CD4-positive, alpha-beta T cell treated with Interferon alpha-2 for 1 hour (primary cell): Measurements from ENCODE around the gene MIF4GD.
"Not testable (repeated sequence)": the region's sequence is repeated elsewhere in the genome, so short reads cannot be mapped to it uniquely, and the experiment has no call there.

Experiments
- DNase-seq, 2 donors: peaks; one replicate each; pipeline ENCODE4 v3.0.0-alpha.2; 2020 to 2022

Gene MIF4GD

DNA sequence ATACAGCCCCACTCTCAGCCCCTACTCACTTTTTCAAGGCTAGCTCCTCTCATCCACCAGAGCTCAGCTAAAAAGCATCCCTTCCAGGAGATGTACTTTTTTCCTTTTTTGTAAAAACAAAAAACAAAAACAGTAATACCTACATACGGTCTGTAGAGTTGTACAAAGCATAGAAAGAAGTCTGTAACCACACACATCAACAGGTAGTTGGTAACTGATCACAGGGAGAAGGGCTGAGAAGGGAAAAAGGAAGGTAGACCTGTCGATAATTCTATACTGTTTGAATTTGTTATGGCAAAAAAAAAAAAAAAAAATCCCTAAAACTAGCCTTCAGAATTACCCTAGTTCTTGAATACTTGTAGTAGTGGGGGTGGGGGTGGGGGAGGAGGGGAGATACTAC, 17.3 kb upstream of the MIF4GD start:
- DNase-seq = no peak

DNA sequence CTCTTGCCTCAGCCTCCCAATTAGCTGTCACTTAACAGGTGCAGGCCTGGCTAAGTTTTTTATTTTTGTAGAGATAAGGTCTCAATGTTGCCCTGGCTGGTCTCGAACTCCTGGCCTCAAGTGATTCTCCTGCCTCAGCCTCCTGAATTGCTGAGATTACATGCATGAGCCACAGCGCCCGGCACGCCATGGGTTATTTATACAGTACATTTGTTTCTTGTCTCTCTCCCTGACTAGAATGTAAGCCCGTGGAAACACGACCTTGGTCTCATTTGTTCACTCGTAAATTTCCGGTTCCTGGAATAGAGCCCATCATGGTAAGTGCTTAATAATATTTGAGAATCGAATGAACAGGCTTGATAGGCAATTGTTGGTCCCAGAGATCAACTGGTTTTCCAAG, 16.2 kb upstream of the MIF4GD start:
- no peak for DNase-seq

DNA sequence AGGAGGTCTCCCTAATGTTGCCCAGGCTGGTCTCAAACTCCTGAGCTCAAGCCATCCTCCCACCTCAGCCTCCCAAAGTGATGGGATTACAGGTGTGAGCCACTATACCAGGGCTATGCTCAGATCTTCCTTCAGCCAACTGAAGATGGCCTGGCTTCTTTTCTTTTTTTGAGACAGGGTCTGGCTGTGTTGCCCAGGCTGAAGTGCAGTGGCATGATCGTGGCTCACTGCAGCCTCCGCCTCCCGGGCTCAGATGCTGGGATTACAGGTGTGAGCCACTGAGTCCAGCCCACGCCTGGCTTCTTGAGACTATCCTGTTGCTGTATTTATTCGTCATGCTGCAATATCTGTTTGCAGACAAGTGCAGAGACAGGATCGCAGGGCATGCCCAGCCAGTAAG, 14.1 kb upstream of the MIF4GD start:
- no peak for DNase-seq

DNA sequence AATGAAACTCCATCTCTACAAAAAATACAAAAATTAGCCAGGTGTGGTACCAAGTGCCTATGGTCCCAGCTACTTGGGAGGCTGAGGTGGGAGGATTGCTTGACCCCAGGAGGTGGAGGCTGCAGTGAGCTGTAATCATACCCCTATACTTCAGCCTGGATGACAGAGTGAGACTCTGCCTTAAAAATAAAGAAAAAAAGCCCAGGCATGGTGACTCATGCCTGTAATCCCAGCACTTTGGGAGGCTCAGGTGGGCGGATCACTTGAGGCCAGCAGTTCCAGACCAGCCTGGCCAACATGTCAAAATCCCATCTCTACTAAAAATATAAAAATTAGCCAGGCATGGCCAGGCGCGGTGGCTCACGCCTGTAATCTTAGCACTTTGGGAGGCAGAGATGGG, 9.2 kb upstream of the MIF4GD start:
- DNase-seq = not testable (repeated sequence)

DNA sequence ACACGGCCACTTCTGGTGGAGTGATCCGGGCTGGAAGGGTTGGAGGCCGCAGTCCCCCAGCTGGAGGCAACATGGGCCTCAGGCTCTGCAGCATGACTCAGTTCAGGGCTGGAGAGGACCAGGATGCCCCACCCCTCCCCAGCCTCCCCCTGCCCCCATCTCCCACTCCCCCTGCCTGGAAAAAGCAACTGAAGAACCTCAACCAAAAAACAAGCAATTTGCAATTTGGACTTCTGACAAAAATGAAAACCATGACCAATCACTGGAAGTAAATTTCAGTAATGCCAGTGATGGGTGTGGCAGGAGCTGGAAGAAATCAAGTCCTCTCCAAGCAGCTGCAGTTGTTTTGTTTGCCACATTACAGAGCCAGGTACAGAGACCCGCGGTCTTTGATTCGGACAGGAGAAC, 6.6 kb upstream of the MIF4GD start:
- no peak for DNase-seq

DNA sequence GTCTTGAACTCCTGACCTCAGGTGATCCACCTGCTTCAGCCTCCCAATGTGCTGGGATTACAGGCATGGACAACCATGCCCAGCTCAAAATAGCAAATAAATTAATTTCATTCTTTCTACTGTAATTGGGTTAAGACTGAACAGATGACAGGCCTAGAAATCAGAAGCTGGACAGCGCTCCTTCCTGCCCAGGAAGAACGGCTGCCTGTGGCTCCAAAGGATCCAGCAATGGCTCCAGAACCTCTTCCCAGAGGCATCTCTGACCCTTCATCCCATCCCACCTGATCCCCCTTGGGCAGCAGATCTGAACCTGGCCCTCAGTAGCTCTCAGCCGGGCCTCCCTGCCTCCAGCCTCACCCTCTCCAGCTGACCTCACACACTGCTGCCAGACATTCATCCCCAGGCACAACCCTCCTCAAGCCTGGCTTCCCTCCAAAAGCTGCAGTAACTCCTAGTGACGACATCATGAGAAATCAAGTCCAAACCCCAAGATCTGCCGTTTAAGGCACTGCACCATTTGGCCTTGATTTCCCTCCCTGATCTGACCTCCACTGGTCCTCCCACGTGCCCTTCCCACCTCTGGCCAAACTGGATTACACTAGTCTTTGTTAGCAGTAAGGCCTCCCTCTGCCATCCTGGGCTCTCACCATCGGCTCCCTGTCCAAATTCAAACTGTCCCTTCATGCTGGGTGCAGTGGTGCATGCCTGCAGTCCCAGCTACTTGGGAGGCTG, 3.1 kb upstream of the MIF4GD start:
- no peak for DNase-seq

DNA sequence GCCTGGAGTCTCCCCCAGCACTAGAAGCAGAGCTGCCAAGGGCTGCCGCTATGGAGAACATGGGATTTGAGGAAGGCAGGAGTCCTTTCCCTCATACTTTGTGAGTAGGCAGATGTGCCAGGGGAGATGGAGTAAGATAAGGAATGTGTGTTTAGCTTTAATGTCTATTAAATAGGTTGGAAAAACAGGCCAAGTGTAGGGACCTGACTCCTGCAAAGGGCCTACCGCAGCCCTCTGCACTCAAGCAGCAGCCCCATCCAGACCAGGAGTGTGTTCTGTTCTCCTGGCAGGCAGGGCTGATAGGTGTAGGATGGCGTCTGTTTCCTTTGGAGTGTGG, 1.8 kb upstream of the MIF4GD start:
- DNase-seq = no peak

DNA sequence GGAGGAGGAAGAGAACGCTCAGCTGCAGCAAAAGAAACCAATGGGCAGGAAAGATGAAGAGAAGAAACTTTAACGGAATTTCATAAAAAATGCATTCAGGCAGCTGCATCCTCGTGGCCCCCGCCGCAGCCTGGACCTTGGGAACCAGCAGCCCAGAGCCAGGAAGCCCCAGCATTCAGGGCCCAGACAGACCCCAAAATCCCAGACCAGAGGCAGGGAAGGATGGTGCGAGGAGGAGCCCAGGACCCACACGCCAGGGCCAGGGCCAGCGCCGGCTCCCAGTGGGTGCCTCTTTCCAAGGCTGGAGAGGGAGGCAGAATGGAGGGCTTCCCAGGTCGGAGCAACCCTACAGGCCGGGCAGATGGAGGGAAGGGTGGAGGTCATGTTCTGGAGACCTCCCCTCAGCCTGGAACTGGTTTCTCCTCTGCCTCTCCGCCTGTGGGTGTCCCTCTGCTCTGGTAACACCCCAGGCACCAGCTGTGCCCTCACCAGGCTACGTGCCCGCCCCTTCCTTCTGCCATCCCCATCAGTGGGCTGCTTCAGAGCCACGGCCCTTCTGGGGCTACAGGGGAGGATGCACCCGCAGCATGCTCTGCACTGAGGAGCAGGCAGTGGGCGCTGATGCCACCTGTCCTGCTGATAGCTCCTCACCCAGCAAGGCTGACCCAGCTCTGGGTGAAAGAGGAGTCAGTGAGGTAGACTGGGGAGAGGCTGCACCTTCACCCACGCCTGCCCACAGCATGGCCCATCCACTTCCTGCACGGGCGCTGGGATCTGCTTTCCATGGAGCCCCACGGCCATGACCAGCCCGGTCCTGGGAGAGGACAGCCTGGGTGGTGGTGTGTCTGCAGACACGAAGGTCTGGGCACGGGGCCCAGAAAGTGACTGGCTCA, 1.2 kb upstream of the MIF4GD start:
- DNase-seq = no peak

DNA sequence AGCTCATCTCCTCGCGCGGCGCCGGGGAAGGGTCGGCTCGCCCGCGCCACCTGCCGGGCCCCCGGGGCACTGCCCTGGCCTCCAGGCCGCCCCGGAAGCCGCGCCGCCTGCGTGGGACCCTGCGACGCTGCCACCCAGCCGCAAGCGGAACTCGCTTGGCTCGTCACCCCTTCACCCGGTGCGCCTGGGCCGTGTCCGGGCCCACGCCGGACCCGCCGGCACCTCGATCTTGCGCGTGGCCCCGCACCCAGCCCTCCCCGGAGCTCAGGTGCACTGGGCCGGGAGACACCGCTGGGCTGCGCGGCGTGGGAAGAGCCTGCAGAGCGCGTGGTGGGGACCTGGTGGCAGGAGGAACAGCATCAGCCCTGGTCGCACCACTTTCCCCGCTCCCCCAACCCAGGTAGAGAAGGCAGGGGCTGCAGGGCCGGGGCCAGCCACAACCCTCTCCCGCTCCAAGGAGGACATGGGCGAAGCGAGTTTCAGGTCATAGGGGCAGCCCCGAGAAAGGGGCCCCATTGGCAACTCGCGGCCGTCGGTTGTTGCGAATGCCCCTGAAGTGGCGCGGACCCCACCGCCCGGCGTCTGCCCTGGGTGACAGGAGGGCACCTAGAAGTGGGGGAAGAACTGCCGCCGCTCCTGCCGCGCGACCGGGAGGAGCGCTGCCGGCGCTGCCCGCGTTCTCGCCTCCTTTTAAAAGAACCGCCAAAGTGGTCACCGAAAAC, 363 bp upstream of the MIF4GD start:
- DNase-seq = peak; percentile 86 to 91

DNA sequence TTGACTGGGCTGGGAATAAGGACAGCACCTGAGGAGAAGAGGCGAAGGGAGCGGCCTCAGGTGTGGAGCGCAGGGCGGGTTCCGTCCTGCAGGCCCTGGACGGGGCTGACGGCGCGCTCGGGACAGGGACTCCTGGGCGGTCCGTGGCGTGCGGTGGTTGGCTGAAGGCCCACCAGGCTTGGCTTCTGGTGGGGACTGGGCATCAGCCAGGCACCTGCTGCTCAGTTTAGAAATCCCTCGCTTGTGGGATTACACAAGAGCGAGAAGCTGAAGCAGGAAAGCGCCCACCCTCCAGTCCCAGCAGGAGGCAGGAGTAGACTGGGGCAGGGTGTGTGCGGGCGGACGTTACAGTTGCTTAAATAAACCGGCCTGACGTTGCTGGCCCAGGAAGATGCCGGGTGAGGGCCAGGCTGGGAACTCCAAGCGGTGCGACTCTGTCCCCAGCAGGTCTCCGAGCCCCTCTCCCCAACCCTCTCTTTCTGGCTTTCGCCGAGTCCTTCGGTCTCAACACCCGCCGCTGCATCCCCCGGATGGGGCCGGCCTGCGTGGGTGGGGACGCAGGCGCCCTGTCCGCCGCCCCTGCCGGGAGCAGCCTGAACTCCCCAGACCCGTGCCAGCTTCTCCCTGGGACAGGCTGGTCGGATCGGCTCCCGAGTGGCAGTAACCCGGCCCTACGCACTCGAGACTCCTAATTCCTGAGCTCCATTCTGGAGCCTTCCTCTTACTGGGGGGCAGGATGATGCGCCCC, 639 bp downstream of the MIF4GD start:
- peak; percentile 43 to 53 for DNase-seq

DNA sequence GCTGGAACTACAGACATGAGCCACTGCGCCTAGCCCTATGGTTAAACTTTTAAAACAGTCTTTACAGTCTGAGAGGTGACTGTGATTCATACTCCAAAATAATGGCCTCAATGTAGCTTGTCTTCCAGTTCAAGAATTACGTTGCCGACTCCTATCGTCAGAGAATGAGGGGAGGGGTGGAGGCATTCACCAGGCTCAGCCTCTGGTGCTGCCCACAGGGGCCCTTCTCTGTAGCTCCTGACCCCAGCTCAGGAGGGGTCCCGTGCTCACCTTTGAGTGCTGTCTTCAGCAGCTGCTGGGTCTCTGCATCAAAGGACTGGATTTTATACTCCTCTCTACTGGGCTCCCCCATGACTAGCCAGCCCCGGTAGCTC, 1.2 kb downstream of the MIF4GD start:
- no peak for DNase-seq

DNA sequence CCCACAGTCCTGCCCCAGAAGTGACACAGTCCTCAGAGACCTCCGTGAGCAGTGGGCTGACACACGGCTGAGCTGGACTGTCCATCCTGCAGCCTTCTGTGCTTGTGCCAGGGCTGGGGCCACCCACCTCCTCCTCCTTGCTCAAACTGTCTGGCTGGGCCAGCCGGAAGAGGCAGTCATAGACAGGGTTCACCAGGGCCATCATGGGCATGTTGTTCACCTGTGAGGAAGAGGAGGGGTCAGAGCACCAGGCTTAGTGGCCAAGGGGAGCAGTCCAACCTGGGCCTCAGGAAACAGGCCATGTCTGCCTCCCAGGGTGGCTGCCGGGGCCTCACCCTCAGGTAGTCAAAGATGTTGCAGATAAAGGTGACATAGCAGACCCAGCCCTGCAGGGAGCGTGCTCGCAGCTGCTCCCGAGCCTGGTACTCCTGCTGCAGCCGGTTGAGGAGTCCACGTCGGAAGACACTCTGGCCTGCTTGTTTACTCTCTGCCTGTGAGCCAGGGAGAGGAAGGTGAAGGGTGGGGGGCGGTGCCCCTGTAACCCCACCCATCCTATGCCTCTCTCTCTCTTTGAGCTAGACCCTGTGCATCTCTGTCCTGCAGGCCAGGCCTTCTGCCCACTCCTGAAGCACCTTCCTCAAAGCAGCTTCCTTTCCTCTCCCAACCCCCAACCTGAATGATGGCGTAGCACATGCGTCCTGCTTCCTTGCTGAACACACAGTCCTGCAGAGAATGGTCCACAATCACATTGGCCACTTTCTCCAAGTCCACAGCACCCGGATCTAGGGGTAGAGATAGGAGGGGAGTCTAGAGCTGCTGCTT, 3.4 kb downstream of the MIF4GD start:
- no peak for DNase-seq

DNA sequence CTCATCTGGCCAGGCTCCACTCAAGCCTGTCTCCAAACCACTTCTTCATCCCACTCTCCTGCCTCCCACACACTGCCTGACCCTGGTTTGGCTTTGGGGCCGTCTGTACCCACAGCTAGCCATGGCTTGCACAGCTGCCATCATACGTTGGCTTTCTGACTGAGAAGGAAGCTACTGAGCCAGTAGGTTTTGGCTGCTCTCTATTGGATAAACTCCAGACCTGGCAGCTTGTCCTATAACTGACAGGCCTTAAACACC, 3.9 kb downstream of the MIF4GD start:
- no peak for DNase-seq

DNA sequence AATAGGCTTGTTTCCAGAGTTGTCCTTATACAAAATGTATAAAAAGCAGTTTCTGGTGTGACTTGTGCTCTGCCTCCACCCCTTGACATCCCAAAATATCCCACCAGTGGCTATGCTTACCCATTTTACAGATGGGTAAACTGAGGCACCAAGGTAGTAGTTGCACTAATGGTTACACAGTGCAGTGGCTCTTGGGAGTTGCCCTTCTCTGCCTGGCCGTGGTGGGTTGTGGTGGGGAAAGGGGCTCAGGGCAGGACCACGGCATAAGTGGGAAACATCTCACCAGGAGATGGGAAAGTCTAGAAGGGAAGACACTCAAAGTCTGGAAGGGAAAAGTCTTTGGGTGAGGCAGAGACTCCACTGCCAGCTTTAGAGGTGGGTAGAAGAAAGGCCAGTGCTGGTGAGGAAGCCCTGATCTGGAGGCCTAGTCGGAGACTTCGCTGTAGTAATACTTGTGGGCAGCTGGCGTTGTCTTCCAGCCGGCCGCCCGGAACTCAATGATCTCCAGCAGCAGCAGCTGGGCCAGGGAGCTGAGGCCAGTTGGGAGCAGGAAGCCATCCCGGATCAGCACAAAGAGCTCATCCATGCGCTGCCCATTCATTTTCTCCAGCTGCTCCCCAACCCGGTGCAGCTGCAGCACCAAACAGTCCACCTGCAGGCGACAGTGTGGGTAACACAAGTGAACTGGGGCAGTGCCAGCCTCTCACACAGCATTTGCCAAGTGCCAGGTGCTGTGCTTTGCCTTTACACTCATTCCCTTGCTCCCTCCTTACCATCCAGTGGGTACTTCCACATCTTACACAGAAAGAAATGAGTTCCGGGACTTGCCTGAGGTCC, 4.5 kb downstream of the MIF4GD start:
- no peak for DNase-seq

DNA sequence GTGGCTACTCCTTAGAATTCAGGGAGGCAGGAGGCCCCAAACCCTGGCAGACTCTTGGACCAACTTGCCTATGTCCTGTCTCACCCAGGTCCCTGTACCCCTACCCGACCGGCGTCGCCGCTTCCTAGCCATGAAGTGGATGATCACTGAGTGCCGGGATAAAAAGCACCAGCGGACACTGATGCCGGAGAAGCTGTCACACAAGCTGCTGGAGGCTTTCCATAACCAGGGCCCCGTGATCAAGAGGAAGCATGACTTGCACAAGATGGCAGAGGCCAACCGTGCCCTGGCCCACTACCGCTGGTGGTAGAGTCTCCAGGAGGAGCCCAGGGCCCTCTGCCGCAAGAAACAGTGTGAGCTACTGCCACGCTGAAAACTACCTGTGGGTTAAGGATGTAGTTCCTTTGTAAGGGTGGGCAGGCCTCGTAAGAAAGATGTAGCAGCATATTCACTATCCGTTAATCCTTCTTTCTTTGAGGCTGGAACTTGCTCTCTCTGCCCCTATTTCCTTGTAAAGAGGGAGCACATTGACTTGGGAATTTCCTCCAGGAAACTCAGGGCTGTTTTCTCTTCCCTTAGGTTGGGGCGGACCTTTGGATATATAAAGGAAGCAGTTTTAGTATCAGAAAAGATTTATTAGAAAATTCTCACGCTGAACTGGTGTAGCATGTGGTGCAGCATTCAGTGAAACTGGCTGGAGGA, 5.3 kb downstream of the MIF4GD start:
- DNase-seq = no peak

DNA sequence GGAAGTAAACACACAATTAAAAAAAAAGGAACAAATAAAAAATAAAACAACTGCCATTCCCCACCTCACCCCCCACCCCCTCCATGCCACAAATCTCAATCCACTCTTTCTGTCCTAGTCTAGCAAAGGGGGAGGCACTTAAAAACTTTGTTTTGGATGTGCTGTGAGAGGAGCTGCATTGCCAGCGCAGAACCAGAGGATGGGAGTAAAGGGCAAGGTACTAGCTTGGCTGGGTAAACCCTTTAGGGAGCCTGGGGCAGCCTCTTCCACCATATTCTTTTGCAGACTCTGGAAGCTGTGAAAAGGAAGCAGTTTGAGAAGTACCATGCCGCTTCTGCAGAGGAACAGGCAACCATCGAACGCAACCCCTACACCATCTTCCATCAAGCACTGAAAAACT, 8.0 kb downstream of the MIF4GD start:
- no peak for DNase-seq

DNA sequence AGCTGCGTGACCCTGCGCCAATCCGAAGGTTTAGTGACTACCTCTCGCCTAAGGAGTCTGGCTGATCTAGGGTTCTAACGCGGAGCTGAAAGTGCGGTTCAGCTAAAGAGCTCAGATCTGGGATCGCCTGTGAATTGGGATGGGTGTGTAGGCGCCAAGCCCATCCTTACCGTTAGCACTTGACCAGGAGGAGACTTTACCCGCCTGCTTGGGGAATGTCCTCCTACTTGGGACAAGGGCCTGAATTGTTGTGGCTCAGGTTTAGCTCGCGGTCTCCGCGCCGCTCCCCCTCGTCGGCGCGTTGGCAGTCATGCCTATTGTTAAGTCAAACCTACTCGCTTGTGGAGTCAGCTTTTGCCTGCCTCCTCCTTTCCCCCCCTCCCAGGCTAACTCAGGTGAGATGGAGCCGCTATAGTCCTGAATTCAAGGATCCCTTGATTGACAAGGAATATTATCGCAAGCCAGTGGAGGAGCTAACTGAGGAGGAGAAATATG, 8.9 kb downstream of the MIF4GD start:
- DNase-seq = no peak

DNA sequence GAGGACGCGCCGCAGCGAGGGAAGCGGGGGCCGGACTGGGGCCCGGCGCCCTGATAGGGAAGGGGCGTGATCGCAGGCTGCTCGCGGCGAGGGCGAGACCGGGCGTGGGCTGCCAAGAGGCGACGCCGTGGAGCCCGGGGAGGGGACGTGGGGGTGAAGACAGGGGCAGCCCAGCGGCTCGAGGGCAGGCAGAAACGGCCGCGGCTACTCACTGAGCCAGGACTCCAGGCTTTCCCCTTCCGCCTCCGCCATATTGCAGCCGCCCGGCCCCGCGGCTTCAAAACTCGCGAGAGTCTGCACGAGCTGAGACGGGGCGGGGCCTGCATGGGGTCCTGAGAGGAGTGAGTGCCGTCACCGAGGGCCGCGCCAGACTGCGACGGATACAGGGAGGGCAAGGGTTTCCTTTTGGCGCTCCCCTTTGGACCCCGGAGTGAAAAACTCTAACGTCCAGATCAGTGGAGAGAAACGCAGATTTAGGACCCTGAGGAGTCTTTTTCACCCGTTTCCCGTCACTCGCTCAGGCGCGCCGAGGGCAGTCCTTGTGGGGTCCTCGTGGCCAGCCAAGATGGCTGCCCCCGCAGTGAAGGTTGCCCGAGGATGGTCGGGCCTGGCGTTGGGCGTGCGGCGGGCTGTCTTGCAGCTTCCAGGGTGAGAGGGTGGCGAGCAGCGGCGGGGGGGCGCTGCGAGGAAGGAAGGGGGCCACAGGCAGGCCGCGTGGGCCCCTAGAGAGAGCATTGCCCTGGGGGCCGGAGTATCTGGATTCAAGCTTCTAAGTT, 9.5 kb downstream of the MIF4GD start, which contains the start of the genes GGA3 and MRPS7:
Gene GGA3 (minus strand): TSS at position 271 of the 776 bp plus-strand sequence. CDS start 19 bp downstream, at position 252.
Gene MRPS7 (plus strand): TSS at position 544 of the 776 bp plus-strand sequence. CDS start 22 bp downstream, at position 566.
- peak; percentile 94 to 97 for DNase-seq

DNA sequence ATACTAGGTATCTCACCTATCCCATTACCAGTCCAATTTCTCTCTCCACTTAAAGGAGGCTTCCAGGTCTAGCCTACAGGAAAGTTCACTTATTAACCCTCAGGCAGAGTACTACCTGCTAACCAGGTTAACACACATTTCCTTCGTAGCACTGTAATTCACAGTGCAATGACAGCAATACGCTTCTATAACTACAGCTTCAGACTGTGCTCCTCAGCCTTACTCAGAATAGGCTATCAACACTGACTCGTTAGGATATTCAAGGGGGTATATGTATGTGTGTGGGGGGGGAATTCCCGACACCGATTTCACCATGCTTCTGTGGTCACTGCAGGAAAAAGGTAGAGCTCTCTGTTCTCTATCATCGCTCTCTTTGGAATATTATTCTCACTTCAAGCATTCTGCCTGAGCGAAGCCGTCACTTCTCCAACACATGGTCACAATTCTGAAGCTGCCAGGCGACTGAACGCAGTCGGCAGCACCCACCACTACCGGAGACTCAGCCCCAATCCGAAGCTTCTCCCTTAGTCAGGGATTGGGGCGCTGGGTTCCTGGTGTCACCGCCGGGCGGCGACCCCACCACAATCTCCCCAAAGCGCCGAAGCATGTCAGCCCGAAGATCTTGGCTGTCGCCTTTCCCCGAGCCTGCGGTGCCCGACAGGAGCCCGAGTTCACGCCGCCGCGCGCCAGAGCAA, 10.2 kb downstream of the MIF4GD start:
- peak; percentile 33 to 73 for DNase-seq
